Adrenal gland (tissue), 12 donors: ENCODE data around the gene FCRL1. TPM values are rescaled to one million over a fixed set of nuclear protein-coding genes. Genes with fewer than 3 reads are reported as not detected.

Source experiments
- DNase-seq, 7 donors: peaks; one replicate each; pipeline ENCODE4 v3.0.0-alpha.2; 2019 to 2020
- H3K27ac ChIP-seq, 5 donors: fragments of 200-600 bp; sonication (generic) in 4 of 5; 1 replicate in 3 of 5; 2 replicates in 2 of 5; pipeline versions ENCODE4 v1.5.1 to v1.8.0; 2016 to 2020; ENCODE audit warnings: mild to moderate bottlenecking in 1 of 5
- H3K27me3 ChIP-seq: fragments of 200-600 bp; 2 replicates; pipeline ENCODE4 v1.8.0; 2021
- H3K36me3 ChIP-seq, 2 donors: fragments of 200-600 bp; replicated peaks in 1 of 2; 1 replicate in 1 of 2; 2 replicates in 1 of 2; pipeline versions ENCODE4 v1.5.1 to v1.8.0; 2018 to 2022
- H3K4me1 ChIP-seq, 2 donors: fragments of 200-600 bp; replicated peaks in 1 of 2; 1 replicate in 1 of 2; 2 replicates in 1 of 2; pipeline versions ENCODE4 v1.5.1 to v1.8.0; 2018 to 2021
- H3K4me3 ChIP-seq, 4 donors: fragments of 200-600 bp; sonication (generic) in 3 of 4; one replicate each; pipeline ENCODE4 v1.5.1; 2016 to 2018
- H3K9me3 ChIP-seq, 3 donors: fragments of 200-600 bp; sonication (generic) in 1 of 3; replicated peaks in 1 of 3; 1 replicate in 2 of 3; 2 replicates in 1 of 3; pipeline versions ENCODE4 v1.5.1 to v1.8.0; 2016 to 2021
- CTCF ChIP-seq, 6 experiments: fragments of 450-650 bp in 4 of 6; fragments of 200-600 bp in 2 of 6; sonication (generic) in 1 of 6; IDR thresholded peaks; 1 replicate in 5 of 6; 2 replicates in 1 of 6; pipeline versions ENCODE4 v1.5.1 to v1.8.0; 2016 to 2021; ENCODE audit warnings: antibody characterized with exemption in 6 of 6, mild to moderate bottlenecking in 2 of 6, moderate library complexity in 1 of 6
- POLR2A ChIP-seq, 2 donors: fragments of 450-650 bp; IDR thresholded peaks; one replicate each; pipeline ENCODE4 v1.6.1; 2017; ENCODE audit warnings: antibody characterized with exemption in 2 of 2, mild to moderate bottlenecking in 2 of 2, moderate library complexity in 1 of 2
- WGBS, 4 donors: extraction: QIAGEN DNeasy Blood & Tissue Kit in 2 of 4; methylation state at CpG; one replicate each; pipeline versions ENCODE4 v1.1.5 to v1.1.7; 2013 to 2017; 5-methylcytosine and 5-hydroxymethylcytosine counted together
- intact Hi-C, 2 donors: fragments of 100-400 bp; cut with DNase I; formaldehyde crosslinking; loops; one replicate each; pipeline versions ENCODE4 v1.14.1 to v1.15.0; 2022 to 2023
- polyA plus RNA-seq, 3 donors: library from polyadenylated mRNA; stranded (reverse); fragments of 200-250 nt in 2 of 3; fragments of 350-450 nt in 1 of 3; fragmentation: Illumina TruSeq in 1 of 3; extraction: RNeasy Lipid Tissue Mini Kit (QIAGEN cat#74804) in 1 of 3; gene quantifications; one replicate each; pipeline ENCODE4 v1.2.3, GENCODE V29; 2013 to 2014
- total RNA-seq, 9 donors: library from RNA; depleted of rRNA in 4 of 9; stranded (reverse); fragments of >200 nt in 4 of 9; fragments of 120-200 nt in 1 of 9; fragmentation: NEBNext Ultra II Directional in 1 of 9; extraction: Animal tissue kit (Norgen Biotek cat#: 25700) in 1 of 9; gene quantifications; one replicate each; pipeline versions ENCODE4 v1.1.0 to v1.2.4, GENCODE V29; 2013 to 2023
- donor health status: healthy with polysubstance abuse.
- donor health status: Bipolar disorder and iron deficiency.
- donor health status: DM: yes; HTN: yes; CAD: no.
- donor health status: DM: no; HTN: no; CAD: no.
- donor health status: DM: no; HTN: no; CAD: no.
- donor health status: DM: yes; HTN: yes; CAD: no.

FCRL1 gene
- total and polyA plus RNA-seq, 12 donors, result 0.03 to 0.40 TPM; not detected in 10

GRCh38 chr1:157803851-157804250 is 16.1 kb downstream of the FCRL1 start:
- TF ChIP-seq CTCF (IDR thresholded peaks at IDR 0.05), result no peak
- no peak for TF ChIP-seq POLR2A (IDR thresholded peaks at IDR 0.05)
- WGBS, 4 donors, result 62 to 72% (median 66%) methylated on average over 5 to 7 of the region's 7 CpGs
- no peaks in the 10 kb centered on the region for H3K9me3 ChIP-seq
- H3K27ac ChIP-seq, result no peak overlapping the region
- no peak overlapping the region for H3K4me3 ChIP-seq
- H3K36me3 ChIP-seq, result no peaks in the 10 kb centered on the region
- DNase-seq, result peak in 2 of 7 donors; percentile 18
- intact Hi-C loops, result no loop called here
- H3K27me3 ChIP-seq, result no peaks in the 10 kb centered on the region
- no peaks in the 10 kb centered on the region for H3K4me1 ChIP-seq

GRCh38 chr1:157799996-157800395 is 19.9 kb downstream of the FCRL1 start:
- Histone ChIP-seq H3K27me3 (no peaks in the 10 kb centered on the region), H3K9me3 (no peaks in the 10 kb centered on the region), H3K36me3 (no peaks in the 10 kb centered on the region), H3K4me3 (no peak overlapping the region), H3K27ac (no peak overlapping the region), H3K4me1 (no peaks in the 10 kb centered on the region)
- WGBS, 4 donors, result 30 to 59% (median 47%) methylated on average over 1 of the region's 1 CpG
- intact Hi-C loops, result no loop called here
- DNase-seq, result no peak
- TF ChIP-seq POLR2A (IDR thresholded peaks at IDR 0.05) (no peak), CTCF (IDR thresholded peaks at IDR 0.05) (no peak)

GRCh38 chr1:157798211-157798610 is 21.7 kb downstream of the FCRL1 start:
- Histone ChIP-seq H3K27me3 (no peaks in the 10 kb centered on the region), H3K36me3 (no peaks in the 10 kb centered on the region), H3K27ac (no peak overlapping the region), H3K4me1 (no peaks in the 10 kb centered on the region), H3K9me3 (no peaks in the 10 kb centered on the region), H3K4me3 (no peak overlapping the region)
- no peak for DNase-seq
- TF ChIP-seq CTCF (IDR thresholded peaks at IDR 0.05) (no peak), POLR2A (IDR thresholded peaks at IDR 0.05) (no peak)
- intact Hi-C loops, result no loop called here
- 78 to 86% (median 80%) methylated on average over 5 of the region's 5 CpGs for whole genome bisulfite sequencing, 4 donors

GRCh38 chr1:157785248-157785647 is 34.7 kb downstream of the FCRL1 start:
- no peak for TF ChIP-seq CTCF (IDR thresholded peaks at IDR 0.05)
- no peak for TF ChIP-seq POLR2A (IDR thresholded peaks at IDR 0.05)

More at GRCh38 chr1:157785248-157785647, 34.7 kb downstream of the FCRL1 start:
- intact Hi-C loops, result no loop called here
- no peaks in the 10 kb centered on the region for H3K9me3 ChIP-seq
- WGBS, 4 donors, result 7 to 19% (median 15%) methylated on average over 1 of the region's 1 CpG
- H3K4me3 ChIP-seq, result no peak overlapping the region
- no peaks in the 10 kb centered on the region for H3K4me1 ChIP-seq
- H3K36me3 ChIP-seq, result no peaks in the 10 kb centered on the region
- no peak overlapping the region for H3K27ac ChIP-seq
- no peaks in the 10 kb centered on the region for H3K27me3 ChIP-seq
- DNase-seq, result no peak
